Keratinocyte (primary cell): ENCODE results near the gene RHOG. TPM values are rescaled to one million over a fixed set of nuclear protein-coding genes. Genes with fewer than 3 reads are reported as not detected.
"Not testable (repeated sequence)": the region's sequence is repeated elsewhere in the genome, so short reads cannot be mapped to it uniquely, and the experiment has no call there.

Source experiments
- DNase-seq: peaks from one replicate; pipeline ENCODE4 v3.0.0-alpha.2; 2011; ENCODE audit warnings: low read depth, missing footprints, low spot score
- FAIRE-seq: peaks from 2 replicates; lab custom pipeline; 2011; peaks lifted over from hg19 to GRCh38; lab: Jason Lieb, UNC
- H2AFZ ChIP-seq: 2 replicates; pipeline ENCODE4 v1.6.0; 2012; ENCODE audit warnings: low read length, control low read depth, inconsistent platforms; ENCODE audit not compliant: control insufficient read depth
- H3K27ac ChIP-seq: 2 replicates; pipeline ENCODE4 v1.5.1; 2011; ENCODE audit warnings: low read length; ENCODE audit not compliant: control insufficient read depth, insufficient read depth
- H3K27me3 ChIP-seq: 3 replicates; pipeline ENCODE4 v1.6.0; 2011; ENCODE audit warnings: low read length; ENCODE audit not compliant: control insufficient read depth, insufficient read depth; ENCODE audit errors: extremely low read depth
- H3K36me3 ChIP-seq, 2 experiments: 2 replicates in 1 of 2; 3 replicates in 1 of 2; pipeline ENCODE4 v1.5.1; 2011; ENCODE audit warnings: low read length in 2 of 2, mild to moderate bottlenecking in 1 of 2; ENCODE audit not compliant: control insufficient read depth in 2 of 2, insufficient read depth in 2 of 2; ENCODE audit errors: extremely low read depth in 1 of 2
- H3K4me1 ChIP-seq: 3 replicates; pipeline ENCODE4 v1.5.1; 2011; ENCODE audit warnings: low read length; ENCODE audit not compliant: control insufficient read depth, insufficient read depth; ENCODE audit errors: extremely low read depth
- H3K4me2 ChIP-seq: 3 replicates; pipeline ENCODE4 v1.6.0; 2011; ENCODE audit warnings: low read depth, low read length; ENCODE audit not compliant: control insufficient read depth, insufficient read depth; ENCODE audit errors: extremely low read depth
- H3K4me3 ChIP-seq, 3 experiments: fragments of 200-600 bp in 1 of 3; sonication (generic) in 1 of 3; 2 replicates in 2 of 3; 3 replicates in 1 of 3; pipeline ENCODE4 v1.5.1; 2011 to 2016; ENCODE audit warnings: low read length in 3 of 3, mild to moderate bottlenecking in 3 of 3, control low read depth in 2 of 3, inconsistent platforms in 1 of 3, low read depth in 1 of 3, mixed read lengths in 1 of 3, mixed run types in 1 of 3, moderate library complexity in 1 of 3; ENCODE audit not compliant: control insufficient read depth in 2 of 3, insufficient read depth in 2 of 3; ENCODE audit errors: extremely low read depth in 1 of 3
- H3K79me2 ChIP-seq: 2 replicates; pipeline ENCODE4 v1.6.0; 2012; ENCODE audit warnings: low read length; ENCODE audit not compliant: control insufficient read depth, insufficient read depth
- H3K9ac ChIP-seq: 3 replicates; pipeline ENCODE4 v1.6.0; 2011; ENCODE audit warnings: low read length; ENCODE audit not compliant: control insufficient read depth, insufficient read depth; ENCODE audit errors: extremely low read depth
- H3K9me1 ChIP-seq: 3 replicates; pipeline ENCODE4 v1.6.0; 2011; ENCODE audit warnings: low read length; ENCODE audit not compliant: control insufficient read depth, insufficient read depth; ENCODE audit errors: extremely low read depth
- H3K9me3 ChIP-seq: 2 replicates; pipeline ENCODE4 v1.5.1; 2012; ENCODE audit warnings: low read depth, low read length; ENCODE audit not compliant: control insufficient read depth
- H4K20me1 ChIP-seq: 3 replicates; pipeline ENCODE4 v1.6.0; 2011; ENCODE audit warnings: low read length; ENCODE audit not compliant: control insufficient read depth, insufficient read depth; ENCODE audit errors: extremely low read depth
- EZH2 ChIP-seq: IDR thresholded peaks from one replicate; pipeline ENCODE4 v1.6.1; 2012; ENCODE audit warnings: inconsistent platforms, mild to moderate bottlenecking, low read length, moderate library complexity
- dilution Hi-C: fragments of 300-500 bp; cut with MboI; formaldehyde crosslinking; loops from one replicate; pipeline ENCODE4 v1.7.0; 2020; ENCODE audit warnings: low sequenced_read_pairs; ENCODE audit not compliant: extremely low pct_ligation_motif_present
- polyA plus RNA-seq, 5 experiments: library from polyadenylated mRNA; depleted of rRNA in 3 of 5; stranded (reverse) in 3 of 5; stranded (forward) in 1 of 5; unstranded in 1 of 5; fragments of >200 nt; gene quantifications; 1 replicate in 1 of 5; 2 replicates in 3 of 5; 3 replicates in 1 of 5; pipeline versions ENCODE4 v1.2.1 to v1.2.3, GENCODE V29; 2011 to 2012; ENCODE audit warnings: missing spikeins in 2 of 5, low read depth in 1 of 5, low replicate concordance in 1 of 5
- TF ChIP-seq, protein P1 (sequence below), 3 experiments: IDR thresholded peaks in 1 of 3; conservative IDR thresholded peaks in 1 of 3; optimal IDR thresholded peaks in 1 of 3; 2 replicates in 2 of 3; 3 replicates in 1 of 3; pipeline versions ENCODE3 to v1.5.1; 2011; ENCODE audit warnings: low read length in 3 of 3, mild to moderate bottlenecking in 3 of 3, moderate library complexity in 2 of 3, control low read depth in 1 of 3, inconsistent platforms in 1 of 3; ENCODE audit not compliant: insufficient read depth in 2 of 3; ENCODE audit errors: extremely low read depth in 1 of 3

Gene RHOG
- polyA plus RNA-seq, 1 donor (not counting 4 experiments of a cell fraction or from before 2014, with no cell fraction given), result 39.8 TPM

DNA sequence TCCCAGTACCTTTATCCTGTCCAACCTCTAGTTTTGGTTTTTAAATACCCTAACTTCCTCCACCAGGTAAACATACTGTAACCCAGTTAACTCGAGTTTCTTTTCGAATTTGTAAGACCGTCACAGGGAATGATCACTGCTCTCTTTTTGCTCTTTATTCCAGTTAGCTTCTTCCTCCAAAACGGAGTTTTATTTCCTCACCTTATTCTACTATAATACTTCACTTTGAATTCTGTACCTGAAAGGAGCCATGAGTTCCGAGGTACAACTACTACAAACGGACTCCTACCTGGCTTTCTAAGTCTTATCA is 44.8 kb downstream of the RHOG start:
- Histone ChIP-seq H3K4me1 (peaks cover 3% of the 10 kb centered on the region), H3K9me1 (no peaks in the 10 kb centered on the region), H4K20me1 (peaks cover 9% of the 10 kb centered on the region), H3K79me2 (peaks cover 66% of the 10 kb centered on the region), H3K9me3 (no peaks in the 10 kb centered on the region), H3K4me3 (peak overlapping the region; percentile 84 to 98 (median 96)), H3K9ac (peak overlapping the region; percentile 95), H3K36me3 (peaks cover 3 to 13% of the 10 kb centered on the region in 2 experiments), H3K4me2 (peak overlapping the region; percentile 92), H3K27ac (peak overlapping the region; percentile 89), H2AFZ (no peak overlapping the region), H3K27me3 (no peaks in the 10 kb centered on the region)
- dilution Hi-C loops, result no loop called here
- FAIRE-seq (no peak), DNase-seq (no peak)
- TF ChIP-seq EZH2, result no peak
- TF ChIP-seq, protein P1, sequence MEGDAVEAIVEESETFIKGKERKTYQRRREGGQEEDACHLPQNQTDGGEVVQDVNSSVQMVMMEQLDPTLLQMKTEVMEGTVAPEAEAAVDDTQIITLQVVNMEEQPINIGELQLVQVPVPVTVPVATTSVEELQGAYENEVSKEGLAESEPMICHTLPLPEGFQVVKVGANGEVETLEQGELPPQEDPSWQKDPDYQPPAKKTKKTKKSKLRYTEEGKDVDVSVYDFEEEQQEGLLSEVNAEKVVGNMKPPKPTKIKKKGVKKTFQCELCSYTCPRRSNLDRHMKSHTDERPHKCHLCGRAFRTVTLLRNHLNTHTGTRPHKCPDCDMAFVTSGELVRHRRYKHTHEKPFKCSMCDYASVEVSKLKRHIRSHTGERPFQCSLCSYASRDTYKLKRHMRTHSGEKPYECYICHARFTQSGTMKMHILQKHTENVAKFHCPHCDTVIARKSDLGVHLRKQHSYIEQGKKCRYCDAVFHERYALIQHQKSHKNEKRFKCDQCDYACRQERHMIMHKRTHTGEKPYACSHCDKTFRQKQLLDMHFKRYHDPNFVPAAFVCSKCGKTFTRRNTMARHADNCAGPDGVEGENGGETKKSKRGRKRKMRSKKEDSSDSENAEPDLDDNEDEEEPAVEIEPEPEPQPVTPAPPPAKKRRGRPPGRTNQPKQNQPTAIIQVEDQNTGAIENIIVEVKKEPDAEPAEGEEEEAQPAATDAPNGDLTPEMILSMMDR (optimal IDR thresholded peaks at IDR 0.05 in 1 of 3, IDR thresholded peaks at IDR 0.05 in 1 of 3, conservative IDR thresholded peaks at IDR 0.05 in 1 of 3; ENCODE audit: extremely low read depth in 1 of 3, insufficient read depth in 2 of 3, low read length in 3 of 3), result no peak

DNA sequence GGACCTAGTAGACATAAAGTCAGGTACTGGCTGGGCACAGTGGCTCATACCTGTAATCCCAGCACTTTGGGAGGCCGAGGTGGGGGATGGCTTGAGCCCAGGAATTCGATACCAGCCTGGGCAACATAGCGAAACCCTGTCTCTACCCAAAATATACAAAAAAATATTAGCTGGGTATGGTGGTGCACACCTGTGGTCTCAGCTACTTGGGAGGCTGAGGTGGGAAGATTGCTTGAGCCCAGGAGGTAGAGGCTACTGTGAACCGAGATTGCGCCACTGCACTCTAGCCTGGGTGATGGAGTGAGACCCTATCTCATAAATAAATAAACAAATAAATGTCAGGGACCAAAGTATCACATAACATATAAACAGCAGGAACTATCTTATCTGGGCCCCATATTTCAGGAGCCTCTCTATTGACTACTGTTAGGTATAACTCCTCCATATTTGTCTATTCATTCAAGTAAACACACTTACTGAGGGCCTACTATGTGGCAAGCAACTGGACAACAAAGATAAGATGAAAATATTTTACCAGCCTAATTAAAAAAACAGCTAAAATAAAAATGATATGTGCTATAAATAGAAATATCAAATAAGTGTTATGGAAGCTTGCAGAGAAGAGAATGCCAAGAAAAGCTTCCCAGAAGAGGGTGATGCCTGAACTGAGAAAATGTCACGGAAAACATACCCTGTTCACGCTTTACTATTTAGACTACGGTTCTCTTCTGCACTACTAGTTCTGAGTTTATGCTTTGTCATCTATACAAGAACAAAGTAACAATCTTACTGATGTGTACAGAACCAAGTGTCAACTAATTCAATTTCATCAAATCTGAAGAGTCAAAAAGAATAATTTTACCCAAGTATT is 45.4 kb downstream of the RHOG start:
- peak overlapping the region; percentile 84 to 98 (median 96) for H3K4me3 ChIP-seq
- no peak overlapping the region for H2AFZ ChIP-seq
- dilution Hi-C loops, result no loop called here
- H3K9me1 ChIP-seq, result no peaks in the 10 kb centered on the region
- no peak for TF ChIP-seq EZH2
- TF ChIP-seq, protein P1 (optimal IDR thresholded peaks at IDR 0.05 in 1 of 3, IDR thresholded peaks at IDR 0.05 in 1 of 3, conservative IDR thresholded peaks at IDR 0.05 in 1 of 3; ENCODE audit: extremely low read depth in 1 of 3, insufficient read depth in 2 of 3, low read length in 3 of 3), result no peak
- DNase-seq (no peak), FAIRE-seq (no peak)
- peaks cover 9% of the 10 kb centered on the region for H4K20me1 ChIP-seq
- H3K79me2 ChIP-seq, result peaks cover 72% of the 10 kb centered on the region
- peaks cover 3 to 13% of the 10 kb centered on the region in 2 experiments for H3K36me3 ChIP-seq
- H3K9me3 ChIP-seq, result no peaks in the 10 kb centered on the region
- peak overlapping the region; percentile 92 for H3K4me2 ChIP-seq
- H3K9ac ChIP-seq, result no peak overlapping the region
- no peak overlapping the region for H3K27ac ChIP-seq
- peaks cover 3% of the 10 kb centered on the region for H3K4me1 ChIP-seq
- H3K27me3 ChIP-seq, result no peaks in the 10 kb centered on the region

DNA sequence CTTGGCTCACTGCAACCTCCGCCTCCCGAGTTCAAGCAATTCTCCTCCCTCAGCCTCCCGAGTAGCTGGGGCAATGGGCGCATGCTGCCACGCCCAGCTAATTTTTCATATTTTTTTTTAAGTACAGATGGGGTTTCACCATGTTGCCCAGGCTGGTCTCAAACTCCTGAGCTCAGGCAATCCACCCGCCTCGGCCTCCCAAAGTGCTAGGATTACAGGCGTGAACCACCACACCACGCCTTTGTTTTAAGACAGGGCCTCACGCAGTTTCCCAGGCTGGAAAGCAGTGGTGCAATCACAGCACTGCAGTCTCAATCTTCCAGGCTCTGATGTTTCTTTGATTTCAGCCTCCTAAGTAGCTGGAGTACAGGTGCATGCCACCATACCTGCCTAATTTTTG is 46.4 kb downstream of the RHOG start:
- H3K27me3 ChIP-seq, H3K9ac ChIP-seq, DNase-seq, H3K4me2 ChIP-seq, H3K4me1 ChIP-seq, H3K9me1 ChIP-seq, H3K4me3 ChIP-seq, FAIRE-seq, H2AFZ ChIP-seq, H3K9me3 ChIP-seq, dilution Hi-C loops, H3K27ac ChIP-seq: not testable (repeated sequence)
- peaks cover 81% of the 10 kb centered on the region for H3K79me2 ChIP-seq
- H4K20me1 ChIP-seq, result peaks cover 10% of the 10 kb centered on the region
- peaks cover 3 to 13% of the 10 kb centered on the region in 2 experiments for H3K36me3 ChIP-seq
